Measurements from ENCODE around the gene PPP1CA. TPM values are rescaled to one million over a fixed set of nuclear protein-coding genes. Genes with fewer than 3 reads are reported as not detected.

The PPP1CA gene
- total RNA-seq, 1 experiment from 2014 or later, result 449 TPM

GRCh38 chr11:67397536-67397935, 4.1 kb downstream of the PPP1CA start:
- TF ChIP-seq EZH2phosphoT487 (IDR thresholded peaks at IDR 0.05; ENCODE audit: borderline replicate concordance, low read length) (no peak), EZH2 (IDR thresholded peaks at IDR 0.05; ENCODE audit: low read length, unreplicated experiment) (no peak)
- TF ChIP-seq, protein P1, sequence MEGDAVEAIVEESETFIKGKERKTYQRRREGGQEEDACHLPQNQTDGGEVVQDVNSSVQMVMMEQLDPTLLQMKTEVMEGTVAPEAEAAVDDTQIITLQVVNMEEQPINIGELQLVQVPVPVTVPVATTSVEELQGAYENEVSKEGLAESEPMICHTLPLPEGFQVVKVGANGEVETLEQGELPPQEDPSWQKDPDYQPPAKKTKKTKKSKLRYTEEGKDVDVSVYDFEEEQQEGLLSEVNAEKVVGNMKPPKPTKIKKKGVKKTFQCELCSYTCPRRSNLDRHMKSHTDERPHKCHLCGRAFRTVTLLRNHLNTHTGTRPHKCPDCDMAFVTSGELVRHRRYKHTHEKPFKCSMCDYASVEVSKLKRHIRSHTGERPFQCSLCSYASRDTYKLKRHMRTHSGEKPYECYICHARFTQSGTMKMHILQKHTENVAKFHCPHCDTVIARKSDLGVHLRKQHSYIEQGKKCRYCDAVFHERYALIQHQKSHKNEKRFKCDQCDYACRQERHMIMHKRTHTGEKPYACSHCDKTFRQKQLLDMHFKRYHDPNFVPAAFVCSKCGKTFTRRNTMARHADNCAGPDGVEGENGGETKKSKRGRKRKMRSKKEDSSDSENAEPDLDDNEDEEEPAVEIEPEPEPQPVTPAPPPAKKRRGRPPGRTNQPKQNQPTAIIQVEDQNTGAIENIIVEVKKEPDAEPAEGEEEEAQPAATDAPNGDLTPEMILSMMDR (conservative IDR thresholded peaks at IDR 0.05; ENCODE audit: low read depth, low read length), result no peak
- ChIA-PET POLR2A (ENCODE audit: unreplicated experiment) (interaction anchor here (0.6 kb wide), 1 partner anchor 24 kb away, joined by 4 read pairs; no protein-coding TSS in a partner anchor), CTCF (no interaction called here)
- H4K20me1 ChIP-seq (ENCODE audit: low read length), result peaks cover 16% of the 10 kb centered on the region; the same call in 1 of the 2 replicates
- H3K4me2 ChIP-seq (ENCODE audit: low read length), result no peak overlapping the region
- peaks cover 31% of the 10 kb centered on the region for H3K79me2 ChIP-seq (ENCODE audit: low read length)
- no peak for ATAC-seq
- no peaks in the 10 kb centered on the region for H3F3A ChIP-seq (ENCODE audit: low read length, unreplicated experiment)
- no peak overlapping the region for H3K4me3 ChIP-seq (ENCODE audit: low read length)
- no peak overlapping the region for H2AFZ ChIP-seq (ENCODE audit: low read length)
- peaks cover 24% of the 10 kb centered on the region for H3K36me3 ChIP-seq (ENCODE audit: low read depth, low read length)
- H3K27ac ChIP-seq (ENCODE audit: low read length), result no peak overlapping the region
- no peaks in the 10 kb centered on the region for H3K9me3 ChIP-seq (ENCODE audit: low read length)
- no peak for DNase-seq
- no peak overlapping the region for H3K9ac ChIP-seq (ENCODE audit: low read length)
- H3K27me3 ChIP-seq (ENCODE audit: low read length), result no peaks in the 10 kb centered on the region
- intact Hi-C loops (cut with micrococcal nuclease), result no loop called here
- H3K9me2 ChIP-seq (replicated peaks; ENCODE audit: low read length), result no peaks in the 10 kb centered on the region
- no TSS peak for BruUV-seq (replicated peaks)
- H3K4me1 ChIP-seq (ENCODE audit: insufficient read depth, low read length), result peaks cover 14% of the 10 kb centered on the region

GRCh38 chr11:67396587-67397389, 4.9 kb downstream of the PPP1CA start:
- Histone ChIP-seq H3K9ac (ENCODE audit: low read length) (no peak overlapping the region), H3K9me3 (ENCODE audit: low read length) (no peaks in the 10 kb centered on the region), H4K20me1 (ENCODE audit: low read length) (peaks cover 16% of the 10 kb centered on the region; the same call in 1 of the 2 replicates), H3K4me3 (ENCODE audit: low read length) (no peak overlapping the region), H2AFZ (ENCODE audit: low read length) (no peak overlapping the region), H3K9me2 (replicated peaks; ENCODE audit: low read length) (no peaks in the 10 kb centered on the region), H3K4me1 (ENCODE audit: insufficient read depth, low read length) (peaks cover 11% of the 10 kb centered on the region; the same call in 1 of the 2 replicates), H3K27ac (ENCODE audit: low read length) (no peak overlapping the region), H3K36me3 (ENCODE audit: low read depth, low read length) (peaks cover 24% of the 10 kb centered on the region), H3K79me2 (ENCODE audit: low read length) (peaks cover 38% of the 10 kb centered on the region), H3K27me3 (ENCODE audit: low read length) (no peaks in the 10 kb centered on the region), H3K4me2 (ENCODE audit: low read length) (no peak overlapping the region), H3F3A (ENCODE audit: low read length, unreplicated experiment) (no peaks in the 10 kb centered on the region)
- ChIA-PET POLR2A (ENCODE audit: unreplicated experiment) (interaction anchor here (0.5 to 0.6 kb wide), 2 partner anchors 23 to 196 kb away, joined by 4 to 7 read pairs; no protein-coding TSS in a partner anchor), CTCF (no interaction called here)
- TF ChIP-seq EZH2 (IDR thresholded peaks at IDR 0.05; ENCODE audit: low read length, unreplicated experiment) (no peak), EZH2phosphoT487 (IDR thresholded peaks at IDR 0.05; ENCODE audit: borderline replicate concordance, low read length) (no peak)
- TF ChIP-seq, protein P1 (conservative IDR thresholded peaks at IDR 0.05; ENCODE audit: low read depth, low read length), result no peak
- no TSS peak for BruUV-seq (replicated peaks)
- no peak for DNase-seq
- ATAC-seq, result no peak
- intact Hi-C loops (cut with micrococcal nuclease), result no loop called here

DNA sequence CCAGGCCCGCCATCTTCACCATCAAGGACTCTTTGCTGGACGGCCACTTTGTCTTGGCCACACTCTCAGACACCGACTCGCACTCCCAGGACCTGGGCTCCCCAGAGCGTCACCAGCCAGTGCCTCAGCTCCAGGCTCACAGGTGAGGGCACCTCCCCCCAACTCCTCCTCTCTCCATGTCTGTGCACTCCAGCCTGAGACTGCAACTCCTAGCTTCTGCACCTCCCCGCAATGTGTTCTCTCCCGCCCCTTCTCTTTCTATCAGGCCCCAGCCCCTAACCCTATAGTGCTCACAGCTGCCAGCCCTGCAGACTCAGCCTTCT, 5.4 kb downstream of the PPP1CA start:
- ATAC-seq, result no peak
- Histone ChIP-seq H3K27me3 (ENCODE audit: low read length) (no peaks in the 10 kb centered on the region), H3K9me2 (replicated peaks; ENCODE audit: low read length) (no peaks in the 10 kb centered on the region), H3K4me3 (ENCODE audit: low read length) (no peak overlapping the region), H3F3A (ENCODE audit: low read length, unreplicated experiment) (no peaks in the 10 kb centered on the region), H3K4me1 (ENCODE audit: insufficient read depth, low read length) (peaks cover 14% of the 10 kb centered on the region; the same call in 1 of the 2 replicates), H3K9ac (ENCODE audit: low read length) (no peak overlapping the region), H2AFZ (ENCODE audit: low read length) (no peak overlapping the region), H3K79me2 (ENCODE audit: low read length) (peaks cover 39% of the 10 kb centered on the region), H3K36me3 (ENCODE audit: low read depth, low read length) (peaks cover 24% of the 10 kb centered on the region), H3K4me2 (ENCODE audit: low read length) (no peak overlapping the region), H4K20me1 (ENCODE audit: low read length) (peaks cover 15% of the 10 kb centered on the region; the same call in 1 of the 2 replicates), H3K9me3 (ENCODE audit: low read length) (no peaks in the 10 kb centered on the region), H3K27ac (ENCODE audit: low read length) (no peak overlapping the region)
- ChIA-PET POLR2A (ENCODE audit: unreplicated experiment) (interaction anchor here (0.6 kb wide), 1 partner anchor 22 kb away, joined by 4 read pairs; no protein-coding TSS in a partner anchor), CTCF (no interaction called here)
- no TSS peak for BruUV-seq (replicated peaks)
- intact Hi-C loops (cut with micrococcal nuclease), result no loop called here
- no peak for DNase-seq
- no peak for TF ChIP-seq EZH2phosphoT487 (IDR thresholded peaks at IDR 0.05; ENCODE audit: borderline replicate concordance, low read length)
- no peak for TF ChIP-seq EZH2 (IDR thresholded peaks at IDR 0.05; ENCODE audit: low read length, unreplicated experiment)
- TF ChIP-seq, protein P1 (conservative IDR thresholded peaks at IDR 0.05; ENCODE audit: low read depth, low read length), result no peak
